H1 (cell line): ENCODE results near the gene SPECC1. TPM values are rescaled to one million over a fixed set of nuclear protein-coding genes. Genes with fewer than 3 reads are reported as not detected.

Experiments used
- HDAC2 ChIP-seq, 2 experiments: fragments of 300-600 bp in 1 of 2; sonication (generic) in 1 of 2; IDR thresholded peaks; 2 replicates each; pipeline ENCODE4 v1.6.1; 2011 to 2012; ENCODE audit warnings: low read depth in 2 of 2, low read length in 2 of 2, mild to moderate bottlenecking in 2 of 2, moderate library complexity in 2 of 2, borderline replicate concordance in 1 of 2, inconsistent platforms in 1 of 2
- polyA plus RNA-seq, 7 experiments: library from polyadenylated mRNA; depleted of rRNA in 3 of 7; stranded (reverse) in 5 of 7; unstranded in 2 of 7; fragments of >200 nt in 5 of 7; fragments of 200-250 nt in 2 of 7; gene quantifications; 1 replicate in 5 of 7; 2 replicates in 1 of 7; 4 replicates in 1 of 7; pipeline versions ENCODE4 v1.2.1 to v1.2.3, GENCODE V29; 2011 to 2013; ENCODE audit warnings: missing spikeins in 2 of 7, mixed read lengths in 2 of 7
- total RNA-seq: library from RNA; stranded (reverse); fragmentation: NEBNext Ultra II Directional; extraction: Animal tissue kit (Norgen Biotek cat#: 25700); gene quantifications from 2 replicates; pipeline ENCODE4 v1.2.1, GENCODE V29; 2021
- TF ChIP-seq, protein P1 (sequence below): IDR thresholded peaks from 2 replicates; pipeline ENCODE4 v1.6.1; 2011; ENCODE audit warnings: low read depth, mild to moderate bottlenecking, low read length; ENCODE audit not compliant: insufficient read depth

SPECC1 gene
- total and polyA plus RNA-seq, 2 of the 8 experiments (the other 6 are each of a cell fraction or from before 2014, with no cell fraction given) = 35.8 to 87.9 TPM

DNA sequence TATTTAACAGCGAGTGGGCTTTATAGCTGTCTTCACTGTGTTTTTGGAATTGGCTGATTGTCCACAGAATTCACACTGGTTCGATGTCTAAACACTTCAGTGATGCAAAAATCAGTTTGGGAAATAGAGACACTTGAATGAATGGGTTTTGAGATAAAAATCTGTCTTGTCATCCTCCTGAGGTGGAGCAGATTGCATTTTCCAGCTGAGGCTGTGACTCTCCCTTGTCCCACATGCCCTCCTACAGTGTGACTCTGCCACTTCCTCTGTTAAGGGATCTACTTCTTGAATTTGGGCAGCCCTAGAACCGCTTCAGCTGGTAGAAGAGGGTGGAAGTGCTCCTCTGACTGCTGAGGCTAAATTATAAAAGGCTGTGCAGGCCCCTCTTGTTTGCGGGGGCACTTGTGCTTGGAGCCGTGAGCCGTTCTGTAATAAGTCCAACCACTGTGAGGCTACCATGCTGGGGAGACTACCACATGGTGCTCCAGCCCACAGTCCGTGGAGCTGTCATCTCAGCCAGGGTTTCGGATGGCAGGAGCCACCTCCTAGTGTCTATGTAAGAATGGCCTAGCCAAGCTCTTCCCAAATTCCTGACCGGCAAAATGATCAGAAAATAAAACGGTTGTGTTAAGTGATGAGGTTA, 175.9 kb downstream of the SPECC1 start (continued):
- TF ChIP-seq HDAC2 (IDR thresholded peaks at IDR 0.05; ENCODE audit: borderline replicate concordance in 1 of 2, low read depth in 2 of 2, low read length in 2 of 2) = no peak
- TF ChIP-seq, protein P1, sequence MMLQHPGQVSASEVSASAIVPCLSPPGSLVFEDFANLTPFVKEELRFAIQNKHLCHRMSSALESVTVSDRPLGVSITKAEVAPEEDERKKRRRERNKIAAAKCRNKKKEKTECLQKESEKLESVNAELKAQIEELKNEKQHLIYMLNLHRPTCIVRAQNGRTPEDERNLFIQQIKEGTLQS = no peak
- TF ChIP-seq, all 59 proteins: peak for 0
